ENCODE measurements around the gene HOXD9. TPM values are rescaled to one million over a fixed set of nuclear protein-coding genes. Genes with fewer than 3 reads are reported as not detected.

The HOXD9 gene
- polyA plus RNA-seq, 1 experiment: not detected

DNA sequence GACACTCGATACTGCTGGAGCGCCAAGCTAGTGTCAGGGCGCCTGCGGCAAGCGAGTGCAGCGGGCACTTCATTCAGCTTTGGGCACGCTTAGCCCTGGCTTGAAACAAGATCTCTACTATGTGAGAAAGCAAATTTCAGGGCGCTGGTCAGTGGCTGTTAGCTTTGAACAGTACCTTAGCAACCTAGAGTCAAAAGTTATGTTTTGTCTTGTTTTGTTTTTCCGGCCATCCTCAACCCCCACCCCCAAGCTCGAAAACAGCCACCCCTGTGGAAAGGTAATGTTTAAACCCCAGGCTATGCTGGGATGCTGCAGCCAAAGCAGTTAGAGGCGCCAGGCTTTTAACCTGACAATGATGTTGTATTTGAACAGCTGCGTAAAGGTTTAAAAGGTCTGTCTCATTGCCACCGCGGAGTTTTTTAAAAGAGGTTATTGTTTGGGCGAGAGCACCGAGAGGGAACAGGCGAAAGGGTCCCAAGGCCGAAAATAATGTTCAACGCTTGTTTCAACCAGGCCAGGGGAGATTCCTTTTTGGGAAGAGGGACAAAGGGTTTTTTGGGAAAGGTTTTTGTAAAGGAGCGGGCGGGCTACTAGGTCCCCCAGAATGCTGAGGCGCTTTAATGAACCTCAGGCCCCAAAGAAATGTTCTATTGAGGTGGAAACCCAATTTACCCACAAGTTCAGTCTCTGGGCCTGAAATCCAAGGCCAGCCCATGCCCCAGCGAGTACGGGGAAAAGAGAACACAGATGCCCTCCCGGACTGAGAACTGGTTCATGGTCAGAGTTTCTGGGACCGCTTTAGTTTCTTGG, 8.2 kb upstream of the HOXD9 start:
- H3K9me3 ChIP-seq (ENCODE audit: control insufficient read depth, insufficient read depth, low read length): peaks cover 24% of the 10 kb centered on the region; the same call in 1 of the 2 replicates
- ChIA-PET POLR2A (no interaction called here), CTCF (interaction anchor here (0.8 to 1.0 kb wide), 5 partner anchors 12 to 1030 kb away, joined by 3 read pairs; no protein-coding TSS in a partner anchor)
- TF ChIP-seq, protein P1, sequence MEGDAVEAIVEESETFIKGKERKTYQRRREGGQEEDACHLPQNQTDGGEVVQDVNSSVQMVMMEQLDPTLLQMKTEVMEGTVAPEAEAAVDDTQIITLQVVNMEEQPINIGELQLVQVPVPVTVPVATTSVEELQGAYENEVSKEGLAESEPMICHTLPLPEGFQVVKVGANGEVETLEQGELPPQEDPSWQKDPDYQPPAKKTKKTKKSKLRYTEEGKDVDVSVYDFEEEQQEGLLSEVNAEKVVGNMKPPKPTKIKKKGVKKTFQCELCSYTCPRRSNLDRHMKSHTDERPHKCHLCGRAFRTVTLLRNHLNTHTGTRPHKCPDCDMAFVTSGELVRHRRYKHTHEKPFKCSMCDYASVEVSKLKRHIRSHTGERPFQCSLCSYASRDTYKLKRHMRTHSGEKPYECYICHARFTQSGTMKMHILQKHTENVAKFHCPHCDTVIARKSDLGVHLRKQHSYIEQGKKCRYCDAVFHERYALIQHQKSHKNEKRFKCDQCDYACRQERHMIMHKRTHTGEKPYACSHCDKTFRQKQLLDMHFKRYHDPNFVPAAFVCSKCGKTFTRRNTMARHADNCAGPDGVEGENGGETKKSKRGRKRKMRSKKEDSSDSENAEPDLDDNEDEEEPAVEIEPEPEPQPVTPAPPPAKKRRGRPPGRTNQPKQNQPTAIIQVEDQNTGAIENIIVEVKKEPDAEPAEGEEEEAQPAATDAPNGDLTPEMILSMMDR (IDR thresholded peaks at IDR 0.05; ENCODE audit: low read depth, low read length): no peak
- H3K27ac ChIP-seq (ENCODE audit: low read depth, low read length): no peak overlapping the region
- peaks cover 97% of the 10 kb centered on the region for H3K27me3 ChIP-seq (ENCODE audit: control insufficient read depth, insufficient read depth, low read length)
- no peak overlapping the region for H3K4me3 ChIP-seq (ENCODE audit: low read depth, low read length)
- no peak for DNase-seq (ENCODE audit: low read depth, low spot score)

DNA sequence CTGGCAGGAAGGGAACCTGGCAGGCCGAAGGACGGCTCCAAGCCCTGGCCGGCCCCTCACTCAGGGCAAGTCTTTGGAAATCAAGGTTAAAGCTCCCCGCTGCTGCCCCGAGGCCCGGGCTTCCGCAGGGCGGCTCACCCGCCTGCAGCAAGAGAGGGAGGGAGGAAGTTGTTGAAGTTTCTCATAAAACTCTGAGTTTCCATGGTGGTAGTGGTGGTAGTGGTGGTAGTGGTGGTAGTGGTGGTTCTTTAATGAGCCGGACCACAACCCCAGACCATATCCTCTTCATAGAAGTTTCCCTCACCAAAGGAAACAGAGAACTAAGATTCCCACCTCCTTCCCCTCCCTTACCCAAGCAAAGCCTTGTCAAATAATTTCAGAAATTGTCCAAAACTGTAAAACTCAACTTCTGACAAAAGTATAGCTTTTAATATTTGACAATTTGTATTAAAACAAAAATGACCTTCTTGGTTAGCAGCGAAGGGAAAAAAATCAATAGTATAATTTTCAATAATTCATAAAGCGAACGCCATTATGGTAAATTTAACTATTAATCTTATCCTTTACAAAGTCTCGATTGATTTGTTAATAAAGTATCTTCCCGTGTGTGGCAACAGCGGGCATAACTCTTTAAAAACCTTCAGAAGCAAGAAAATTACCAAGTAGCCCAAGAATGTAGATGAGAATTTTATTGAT, 7.4 kb upstream of the HOXD9 start:
- CTCF ChIA-PET: interaction anchor here (0.8 to 0.9 kb wide), 2 partner anchors 12 to 537 kb away, joined by 3 read pairs; no protein-coding TSS in a partner anchor
- no peak for DNase-seq (ENCODE audit: low read depth, low spot score)
- H3K9me3 ChIP-seq (ENCODE audit: control insufficient read depth, insufficient read depth, low read length): peaks cover 24% of the 10 kb centered on the region; the same call in 1 of the 2 replicates
- no peak overlapping the region for H3K4me3 ChIP-seq (ENCODE audit: low read depth, low read length)
- TF ChIP-seq, protein P1 (IDR thresholded peaks at IDR 0.05; ENCODE audit: low read depth, low read length): no peak
- POLR2A ChIA-PET: no interaction called here
- peaks cover 97% of the 10 kb centered on the region for H3K27me3 ChIP-seq (ENCODE audit: control insufficient read depth, insufficient read depth, low read length)
- no peak overlapping the region for H3K27ac ChIP-seq (ENCODE audit: low read depth, low read length)

DNA sequence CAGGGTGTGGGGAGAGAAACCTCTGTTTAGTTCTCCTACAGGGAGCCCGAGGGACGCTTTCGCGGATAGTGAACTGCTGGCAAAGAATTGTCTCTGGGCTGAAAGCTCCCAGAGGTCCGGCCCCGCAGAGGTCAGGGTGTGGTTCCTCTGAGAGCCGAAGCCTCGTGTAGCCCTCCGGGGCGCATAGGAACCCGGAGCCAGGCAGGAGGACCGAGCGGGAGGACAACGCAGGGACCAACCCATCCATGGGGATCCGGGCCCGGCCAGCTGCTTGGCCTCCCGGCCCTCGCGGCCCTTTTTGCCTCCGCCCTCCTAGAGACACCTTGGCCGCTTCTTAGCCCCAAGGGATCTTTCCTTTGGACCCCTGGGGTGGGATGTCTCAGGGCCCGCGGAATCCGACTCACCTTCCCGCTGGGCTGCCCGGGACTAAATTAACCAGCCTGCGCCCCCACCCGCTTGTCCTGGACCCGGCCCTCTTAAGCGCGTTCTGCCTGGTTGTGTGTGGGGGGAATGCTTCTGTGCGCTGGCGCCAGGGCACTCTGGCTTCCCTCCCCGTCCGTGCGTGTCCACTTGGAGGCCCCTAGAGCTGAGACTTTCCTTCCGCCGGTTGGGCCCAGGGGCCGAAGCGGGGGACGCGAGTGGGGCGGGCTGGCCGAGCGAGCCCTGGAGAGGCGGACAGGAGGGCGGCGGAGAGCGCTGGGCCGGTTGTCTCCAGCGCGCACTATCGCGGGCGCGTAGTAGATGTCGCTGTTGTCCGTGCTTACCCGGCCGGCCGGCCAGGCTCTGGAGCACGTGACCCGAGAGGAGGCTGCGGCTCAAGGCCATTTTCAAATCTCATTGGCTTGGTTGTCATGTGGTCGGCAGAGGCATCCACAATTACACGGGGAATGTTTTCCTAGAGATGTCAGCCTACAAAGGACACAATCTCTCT, 6.4 kb upstream of the HOXD9 start, which contains the start of gene HOXD10:
TSS of gene HOXD10 (plus strand) at position 896 of the 931 bp plus-strand sequence. CDS start 56 bp downstream, outside the sequence.
- H3K27me3 ChIP-seq (ENCODE audit: control insufficient read depth, insufficient read depth, low read length): peaks cover 97% of the 10 kb centered on the region
- no peak within 1 kb of the TSS for H3K27ac ChIP-seq (ENCODE audit: low read depth, low read length)
- H3K9me3 ChIP-seq (ENCODE audit: control insufficient read depth, insufficient read depth, low read length): peaks cover 24% of the 10 kb centered on the region
- POLR2A ChIA-PET: no interaction called here
- TF ChIP-seq, protein P1 (IDR thresholded peaks at IDR 0.05; ENCODE audit: low read depth, low read length): no peak
- CTCF ChIA-PET: interaction anchor here (1.0 kb wide), 1 partner anchor 11 kb away, joined by 3 read pairs; no protein-coding TSS in a partner anchor
- H3K4me3 ChIP-seq (ENCODE audit: low read depth, low read length): no peak within 1 kb of the TSS
- no peak for DNase-seq (ENCODE audit: low read depth, low spot score)

DNA sequence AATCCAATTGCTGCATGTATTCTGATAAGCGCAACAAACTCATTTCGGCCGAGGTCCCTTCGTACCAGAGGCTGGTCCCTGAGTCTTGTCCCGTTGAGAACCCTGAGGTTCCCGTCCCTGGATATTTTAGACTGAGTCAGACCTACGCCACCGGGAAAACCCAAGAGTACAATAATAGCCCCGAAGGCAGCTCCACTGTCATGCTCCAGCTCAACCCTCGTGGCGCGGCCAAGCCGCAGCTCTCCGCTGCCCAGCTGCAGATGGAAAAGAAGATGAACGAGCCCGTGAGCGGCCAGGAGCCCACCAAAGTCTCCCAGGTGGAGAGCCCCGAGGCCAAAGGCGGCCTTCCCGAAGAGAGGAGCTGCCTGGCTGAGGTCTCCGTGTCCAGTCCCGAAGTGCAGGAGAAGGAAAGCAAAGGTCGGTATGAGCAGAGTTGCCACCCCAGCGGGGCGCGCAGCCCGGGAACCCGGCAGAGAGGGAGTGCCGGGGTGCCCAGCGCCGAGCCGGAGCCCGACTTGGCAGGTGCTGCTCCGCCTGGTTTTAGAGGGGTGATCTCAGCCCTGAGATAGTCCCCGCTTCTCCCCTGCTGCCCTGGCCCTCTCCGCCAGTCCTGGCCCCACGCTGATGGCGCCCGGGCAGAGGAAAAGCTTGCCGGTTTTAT, 5.2 kb upstream of the HOXD9 start:
- ChIA-PET POLR2A (no interaction called here), CTCF (interaction anchor here (0.6 kb wide), 1 partner anchor 23 kb away, joined by 3 read pairs; no protein-coding TSS in a partner anchor)
- H3K9me3 ChIP-seq (ENCODE audit: control insufficient read depth, insufficient read depth, low read length): peaks cover 29% of the 10 kb centered on the region
- H3K27me3 ChIP-seq (ENCODE audit: control insufficient read depth, insufficient read depth, low read length): peaks cover 98% of the 10 kb centered on the region
- no peak for DNase-seq (ENCODE audit: low read depth, low spot score)
- H3K27ac ChIP-seq (ENCODE audit: low read depth, low read length): no peak overlapping the region
- TF ChIP-seq, protein P1 (IDR thresholded peaks at IDR 0.05; ENCODE audit: low read depth, low read length): no peak
- no peak overlapping the region for H3K4me3 ChIP-seq (ENCODE audit: low read depth, low read length)

Data from AG04450 (cell line).